Adrenal gland (tissue), 5 donors: Measurements from ENCODE around the gene DIAPH3.

Experiments used
- CTCF ChIP-seq, 6 experiments: fragments of 450-650 bp in 4 of 6; fragments of 200-600 bp in 2 of 6; sonication (generic) in 1 of 6; IDR thresholded peaks; 1 replicate in 5 of 6; 2 replicates in 1 of 6; pipeline versions ENCODE4 v1.5.1 to v1.8.0; 2016 to 2021; ENCODE audit warnings: antibody characterized with exemption in 6 of 6, mild to moderate bottlenecking in 2 of 6, moderate library complexity in 1 of 6
- POLR2A ChIP-seq, 2 donors: fragments of 450-650 bp; IDR thresholded peaks; one replicate each; pipeline ENCODE4 v1.6.1; 2017; ENCODE audit warnings: antibody characterized with exemption in 2 of 2, mild to moderate bottlenecking in 2 of 2, moderate library complexity in 1 of 2
- donor health status: DM: no; HTN: no; CAD: no.

DNA sequence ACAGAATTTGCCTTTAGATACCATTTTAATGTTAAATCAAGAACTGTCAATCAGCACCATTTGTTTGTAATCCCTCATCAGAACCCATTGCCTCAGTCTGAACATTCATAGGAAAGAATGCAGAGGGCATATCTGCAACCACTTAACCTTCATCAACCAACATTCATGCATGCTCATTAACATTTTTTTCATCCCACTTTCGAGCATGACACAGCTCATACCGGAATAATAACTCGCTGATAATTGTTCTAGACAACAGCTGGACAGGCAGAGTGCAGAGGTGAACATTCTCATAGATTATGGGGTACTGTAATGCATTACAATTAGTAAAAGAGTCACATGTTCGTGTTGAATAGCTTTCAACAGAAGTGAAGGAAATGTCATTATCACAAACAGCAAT lies 216.8 kb downstream of the DIAPH3 start:
- TF ChIP-seq CTCF (IDR thresholded peaks at IDR 0.05) (no peak), POLR2A (IDR thresholded peaks at IDR 0.05) (no peak)
